ENCODE measurements around the gene EEIG1.
"Not testable (repeated sequence)": the region's sequence is repeated elsewhere in the genome, so short reads cannot be mapped to it uniquely, and the experiment has no call there.

The EEIG1 gene

DNA sequence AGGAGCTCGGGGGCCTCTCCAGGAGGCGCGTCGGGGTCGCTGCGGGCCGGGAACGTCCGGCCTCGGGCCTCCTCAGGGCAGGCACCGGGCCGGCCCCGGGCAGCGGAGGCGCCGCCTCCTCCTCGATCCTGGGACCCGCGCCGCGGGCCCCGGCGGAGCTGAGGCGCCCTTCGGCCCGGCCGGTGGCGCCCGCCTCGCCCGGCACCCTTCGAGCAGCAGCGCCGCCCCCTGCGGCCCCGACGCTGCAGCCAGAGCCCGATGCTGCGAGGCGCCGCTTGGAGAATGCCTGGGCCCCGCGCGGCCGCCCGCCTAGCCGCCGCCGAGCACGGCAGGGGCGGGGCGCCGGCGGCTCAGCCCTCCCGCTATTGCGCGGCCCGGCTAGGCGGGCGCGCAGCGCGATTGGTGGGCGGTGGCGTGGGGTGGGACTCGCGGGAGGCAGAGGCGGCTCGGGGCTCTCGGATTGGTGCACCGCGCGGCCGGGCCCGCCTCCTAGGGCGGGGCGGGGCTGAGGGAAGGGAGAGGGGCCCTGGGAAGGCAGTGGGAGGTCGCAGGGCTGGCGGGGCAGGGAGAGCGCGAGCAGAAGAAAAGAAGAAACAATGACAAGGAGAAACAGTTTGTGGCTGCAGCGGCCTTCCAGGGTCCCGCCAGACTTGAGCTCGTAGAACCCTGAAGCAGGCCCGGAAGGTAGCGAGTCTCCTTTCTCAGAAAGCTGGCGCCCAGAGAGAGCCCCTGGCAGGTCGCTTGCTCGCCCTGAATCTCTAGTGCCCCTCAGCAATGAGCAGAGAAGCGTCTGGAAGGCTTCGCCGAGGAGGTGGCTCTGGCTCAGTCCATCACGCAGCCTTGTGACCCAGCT lies at the start of gene EEIG1:
Gene EEIG1, minus strand, starts transcription at position 284 of the 853 bp plus-strand sequence. CDS start 852 bp downstream, outside the sequence.
- peak; percentile 80 to 98 (median 93) for DNase-seq

DNA sequence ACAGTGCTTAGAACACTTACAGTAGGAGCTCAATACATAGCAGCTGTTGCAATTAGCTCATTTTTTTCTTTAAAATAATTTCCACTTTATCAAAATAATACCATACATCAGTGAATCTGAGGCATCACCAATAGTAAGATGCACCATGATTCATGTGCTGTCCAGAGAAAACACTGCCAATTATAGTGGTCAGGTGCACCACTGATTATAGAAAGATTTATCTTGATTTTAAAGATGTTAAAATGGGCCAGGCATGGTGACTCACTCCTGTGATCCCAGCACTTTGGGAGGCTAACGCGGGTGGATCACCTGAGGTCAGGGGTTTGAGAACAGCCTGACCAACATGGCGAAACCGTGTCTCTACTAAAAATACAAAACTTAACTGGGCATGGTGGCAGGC lies 46.9 kb upstream of the EEIG1 start:
- DNase-seq = no peak

DNA sequence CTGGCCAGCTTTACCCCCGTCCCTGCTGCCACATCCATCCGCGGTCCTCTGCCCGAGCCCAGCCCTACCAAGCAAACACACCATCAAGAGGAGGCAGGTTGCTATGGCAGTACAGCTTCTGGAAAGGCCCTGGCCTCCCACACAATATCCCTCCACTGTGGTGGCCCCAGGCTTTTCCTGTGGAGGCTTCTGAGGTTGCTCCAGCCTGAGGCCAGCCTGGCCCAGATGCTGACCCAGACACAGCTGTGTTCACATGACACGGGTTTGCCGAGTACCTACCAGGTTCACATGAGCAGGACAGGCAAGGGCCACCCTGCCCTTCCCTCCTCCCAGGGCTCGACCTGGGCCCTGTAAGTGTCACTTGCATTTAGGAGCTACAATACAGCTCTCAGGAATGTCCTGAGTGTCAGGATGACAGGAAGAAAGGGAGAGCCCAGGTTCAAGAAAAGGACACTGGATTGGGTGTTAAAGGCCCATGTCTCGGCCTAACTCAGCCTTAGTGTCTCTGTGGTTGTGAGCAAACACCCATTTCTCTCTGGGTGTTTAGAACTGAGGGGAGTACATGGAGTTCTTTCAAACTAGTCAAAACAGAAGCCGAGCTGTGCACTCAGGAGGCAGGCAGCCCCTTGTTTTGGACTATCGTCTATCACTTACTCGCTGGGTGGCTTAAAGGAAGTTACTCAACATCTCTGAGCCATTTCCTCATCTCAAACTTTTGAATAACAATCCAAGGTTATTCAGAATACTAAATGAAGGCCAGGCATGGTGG lies 46.2 kb upstream of the EEIG1 start:
- DNase-seq = peak in 2 of 4 experiments; percentile 20 to 46

DNA sequence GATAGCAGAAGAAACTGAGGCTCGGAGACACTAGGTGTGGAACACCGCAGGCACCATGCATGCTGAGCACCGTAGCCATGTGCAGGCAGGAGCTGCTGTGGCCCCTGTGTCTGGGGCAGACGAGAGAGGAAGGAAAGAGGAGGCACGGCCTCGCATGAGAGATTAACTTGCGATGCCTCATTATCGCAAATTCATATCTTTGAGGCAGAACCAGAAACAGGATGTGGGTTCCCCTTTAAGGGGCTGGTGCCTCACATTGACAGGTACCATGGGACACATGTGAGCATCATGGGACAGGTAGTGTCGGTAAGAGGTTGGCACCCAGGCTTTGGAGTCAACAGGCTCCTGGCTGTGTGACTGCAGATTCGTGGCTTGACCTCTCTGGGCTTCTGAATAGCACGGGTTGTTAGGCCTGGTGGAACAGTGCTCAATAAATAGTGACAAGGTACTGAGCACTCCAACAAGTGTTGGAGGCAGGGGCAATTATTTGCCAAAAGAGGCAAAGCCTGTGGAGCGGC lies 45.5 kb upstream of the EEIG1 start:
- peak; percentile 21 to 72 (median 46) for DNase-seq

DNA sequence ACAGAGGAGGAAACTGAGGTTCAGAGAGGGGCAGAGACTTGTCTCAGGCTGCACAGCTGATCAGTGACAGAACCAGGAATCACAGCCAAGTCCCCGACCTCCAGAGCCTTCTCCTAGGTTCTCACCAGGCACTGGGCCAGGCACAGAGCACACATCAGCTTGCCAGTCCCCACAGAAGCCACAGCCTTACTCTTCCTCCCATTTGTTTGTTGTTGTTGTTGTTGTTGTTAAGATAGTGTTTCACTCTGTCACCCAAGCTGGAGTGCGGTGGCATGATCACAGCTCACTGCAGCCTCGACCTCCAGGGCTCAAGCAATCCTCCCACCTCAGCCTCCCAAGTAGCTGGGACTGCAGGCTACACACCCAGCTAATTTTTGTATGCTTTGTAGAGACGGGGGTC lies 44.9 kb upstream of the EEIG1 start:
- DNase-seq = no peak

DNA sequence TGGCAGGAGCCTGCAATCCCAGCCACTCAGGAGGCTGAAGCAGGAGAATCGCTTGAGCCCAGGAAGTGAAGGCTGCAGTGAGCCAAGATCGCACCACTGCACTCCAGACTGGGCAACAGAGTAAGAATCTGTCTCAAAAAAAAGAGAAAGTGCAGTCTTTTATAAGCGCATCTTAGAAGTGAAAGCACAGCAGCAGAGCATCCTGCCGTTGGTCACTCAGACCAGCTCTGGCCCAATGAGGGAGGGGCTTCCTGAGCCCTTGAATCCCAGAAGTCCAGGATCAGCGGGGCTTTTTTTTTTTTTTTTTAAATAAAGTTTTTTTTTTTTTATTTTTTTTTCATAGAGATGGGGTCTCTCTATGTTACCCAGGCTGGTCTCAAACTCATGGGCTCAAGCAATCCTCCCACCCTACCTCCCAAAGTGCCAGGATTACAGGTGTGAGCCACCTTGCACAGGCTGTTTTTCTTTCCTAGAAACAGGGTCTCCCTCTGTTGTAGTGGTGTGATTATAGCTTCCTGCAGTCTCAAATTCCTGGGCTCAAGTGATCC lies 44.0 kb upstream of the EEIG1 start:
- no peak for DNase-seq

DNA sequence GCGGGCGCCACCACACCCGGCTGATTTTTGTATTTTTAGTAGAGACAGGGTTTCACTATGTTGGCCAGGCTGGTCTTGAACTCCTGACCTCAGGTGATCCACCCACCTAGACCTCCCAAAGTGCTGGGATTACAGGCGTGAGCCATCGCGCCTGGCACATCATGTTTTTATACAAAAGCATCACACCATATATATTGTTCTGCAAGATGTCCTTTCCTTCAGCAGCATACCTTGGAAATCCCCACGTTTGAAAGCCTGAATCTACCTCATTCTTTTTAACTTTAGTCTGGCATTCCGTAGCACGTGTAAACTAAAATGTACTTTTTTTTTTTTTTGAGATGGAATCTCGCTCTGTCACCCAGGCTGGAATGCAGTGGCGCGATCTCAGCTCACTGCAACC lies 42.9 kb upstream of the EEIG1 start:
- DNase-seq = not testable (repeated sequence)

DNA sequence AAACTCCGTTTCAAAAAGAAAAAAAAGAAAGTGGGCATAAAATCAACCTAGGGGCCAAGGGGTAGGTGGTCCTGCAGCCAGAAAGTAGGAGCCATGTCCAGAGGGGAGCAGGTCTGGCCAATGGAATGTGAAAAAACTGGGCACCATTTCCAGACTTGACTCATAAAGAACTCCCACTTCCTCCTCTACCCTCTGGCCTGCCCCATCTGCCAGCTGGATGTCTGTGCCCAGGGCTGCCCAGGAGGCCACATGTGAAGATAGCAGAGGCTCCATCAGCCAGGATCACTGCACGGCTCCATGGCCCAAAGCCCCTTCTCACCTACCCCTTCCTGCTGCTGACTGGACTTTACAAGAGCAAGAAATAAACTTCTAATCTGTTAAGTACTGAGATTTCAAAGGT lies 42.1 kb upstream of the EEIG1 start:
- no peak for DNase-seq

DNA sequence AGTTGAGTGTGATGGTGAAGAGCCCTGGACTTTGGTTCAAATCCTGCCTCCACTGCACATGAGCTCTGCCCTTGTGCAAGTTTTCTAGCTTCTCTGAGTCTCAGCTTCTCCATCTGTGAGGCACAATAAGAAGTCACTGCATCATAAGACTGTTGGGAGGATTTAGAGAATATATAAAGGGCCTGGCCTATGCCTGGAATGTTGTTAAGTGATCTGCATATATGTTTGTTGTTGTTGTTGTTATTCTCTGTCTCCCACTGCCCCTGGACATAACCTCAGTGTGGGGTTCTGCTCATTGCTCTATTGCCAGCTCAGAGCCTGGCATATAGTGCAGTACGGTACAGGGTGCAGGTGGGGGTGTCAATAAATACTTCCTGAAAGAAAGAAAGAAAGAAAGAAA lies 40.3 kb upstream of the EEIG1 start:
- DNase-seq = no peak

DNA sequence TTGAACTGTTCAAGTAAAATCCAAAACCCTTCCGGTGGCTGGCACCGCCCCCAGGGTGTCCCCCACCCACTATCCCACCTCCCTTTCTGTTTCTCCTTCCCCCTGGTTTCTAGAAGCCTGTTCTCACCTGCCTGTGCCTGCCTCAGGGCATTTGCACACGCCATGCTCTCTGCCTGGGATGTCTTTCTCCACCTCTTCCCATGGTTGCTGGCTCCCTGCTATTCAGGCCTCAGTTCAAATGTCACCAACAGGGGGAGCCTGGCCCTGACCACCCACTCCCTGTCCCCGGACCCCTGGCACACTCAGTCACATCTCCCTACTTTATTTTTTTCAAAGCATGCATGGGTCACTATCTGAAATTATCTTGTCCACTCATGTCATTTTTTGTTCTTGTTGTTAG lies 39.9 kb upstream of the EEIG1 start:
- no peak for DNase-seq

DNA sequence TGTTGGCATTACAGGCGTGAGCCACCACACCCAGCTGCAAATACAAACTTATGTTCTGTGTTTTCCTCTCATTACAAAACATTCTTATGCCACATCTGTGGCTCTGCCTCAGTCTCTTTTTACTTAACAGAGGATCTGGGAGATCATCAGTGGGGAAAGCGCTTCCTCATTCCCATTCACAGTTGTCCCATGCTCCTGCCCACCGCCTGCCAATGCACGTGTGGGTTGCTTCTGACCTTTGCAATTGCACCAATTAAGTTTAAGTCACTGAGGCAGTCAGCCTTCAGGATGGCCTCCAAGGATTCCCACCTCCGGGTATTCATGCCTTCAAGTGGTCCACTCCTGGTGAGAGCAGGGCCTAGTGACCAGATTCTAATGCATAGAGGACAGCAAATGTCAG lies 34.9 kb upstream of the EEIG1 start:
- no peak for DNase-seq

DNA sequence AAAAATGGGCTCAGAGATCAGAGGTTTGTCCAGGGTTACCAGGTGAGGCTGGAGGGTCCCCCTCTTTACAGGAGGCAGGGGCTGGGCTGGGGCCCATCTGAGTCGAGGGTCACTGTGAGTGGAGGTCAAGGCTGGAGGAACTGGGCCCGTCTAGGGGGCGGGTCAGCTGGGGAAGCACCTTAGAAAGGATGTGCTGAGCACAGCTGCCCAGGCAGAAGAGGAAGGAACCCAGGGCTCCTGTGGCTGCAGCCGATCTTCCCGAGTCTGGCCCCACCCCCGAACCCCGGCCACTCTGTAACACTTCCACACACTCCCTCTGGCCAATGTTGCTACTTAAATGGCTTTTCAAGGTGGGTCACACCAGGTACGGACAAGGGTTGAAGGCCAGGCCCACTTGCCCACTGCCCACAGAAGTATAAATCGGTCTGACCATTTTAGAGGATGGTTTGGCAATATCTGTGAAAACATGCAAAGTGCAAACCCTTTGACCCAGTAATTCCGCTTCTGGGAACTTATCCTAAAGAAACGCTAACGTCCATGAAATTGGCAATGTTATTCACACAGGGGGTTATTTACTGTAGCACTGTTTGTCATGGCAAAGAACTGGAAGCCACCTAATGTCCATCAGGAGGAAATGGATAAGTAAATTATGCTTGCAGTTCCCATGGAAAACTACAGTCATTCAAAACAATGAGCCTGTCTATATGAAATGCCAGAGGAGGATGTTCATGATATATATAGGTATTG lies 30.5 kb upstream of the EEIG1 start:
- no peak for DNase-seq

DNA sequence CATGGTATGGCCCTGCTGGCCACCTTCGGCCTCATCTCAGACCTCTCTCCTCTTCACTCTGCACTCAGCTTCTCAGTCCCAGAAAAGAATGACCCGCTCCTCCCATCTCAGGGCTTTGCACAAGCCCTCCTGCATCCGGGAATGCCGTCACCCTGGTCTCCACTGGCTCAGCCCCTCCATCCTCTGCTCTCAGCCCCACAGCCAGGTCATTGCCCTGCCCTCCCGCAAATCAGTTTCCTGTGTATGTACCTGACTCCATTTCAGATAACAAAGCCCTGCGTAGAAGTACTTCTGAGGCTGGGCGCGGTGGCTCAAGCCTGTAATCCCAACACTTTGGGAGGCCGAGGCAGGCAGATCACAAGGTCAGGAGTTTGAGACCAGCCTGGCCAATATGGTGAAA lies 28.9 kb upstream of the EEIG1 start:
- no peak for DNase-seq

DNA sequence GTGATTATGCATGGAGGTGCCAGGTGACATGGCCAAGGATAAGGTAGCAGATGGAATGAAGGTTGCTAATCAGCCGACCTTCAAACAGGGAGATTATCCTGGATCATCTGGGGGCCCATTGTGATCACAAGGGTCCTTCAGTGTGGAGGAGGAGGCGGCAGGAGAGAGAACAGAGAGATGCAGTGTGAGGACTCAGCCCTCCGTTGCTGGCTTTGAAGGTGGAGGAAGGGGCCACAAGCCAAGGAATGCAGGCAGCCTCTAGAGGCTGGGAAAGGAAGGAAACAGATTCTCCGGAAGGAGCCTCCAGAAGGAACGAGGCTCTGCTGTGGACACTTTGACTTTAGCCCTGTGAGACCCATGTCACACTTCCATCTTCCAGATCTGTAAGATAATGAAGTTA lies 27.4 kb upstream of the EEIG1 start:
- no peak for DNase-seq

DNA sequence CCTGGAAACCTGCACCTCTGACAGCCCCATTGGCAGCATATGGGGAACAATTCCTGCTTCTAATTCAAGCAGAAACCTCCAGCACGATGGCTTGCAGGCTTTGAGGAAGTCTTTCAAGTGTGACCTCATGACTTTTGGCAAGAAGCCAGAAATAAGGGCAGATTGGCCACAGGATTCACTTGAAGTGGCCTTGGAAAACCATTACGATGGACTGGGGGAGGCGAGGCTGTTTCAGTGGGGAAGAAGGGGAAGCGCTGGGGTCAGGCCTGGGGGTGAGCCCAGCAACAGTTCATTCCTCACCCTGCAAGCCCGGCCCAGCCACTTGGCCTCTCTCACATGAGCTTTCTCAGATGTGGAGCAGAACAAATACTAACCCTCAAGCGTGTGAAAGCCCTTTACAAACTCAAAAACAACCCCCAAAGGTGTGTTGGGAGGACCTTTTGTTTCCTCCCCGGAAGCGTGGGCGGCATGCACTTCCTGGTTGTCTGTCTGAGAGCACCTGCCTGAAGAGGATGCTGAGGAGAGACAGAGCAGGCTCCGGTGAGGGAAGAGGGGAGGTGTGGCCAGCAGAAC lies 26.9 kb upstream of the EEIG1 start:
- DNase-seq = peak; percentile 36 to 87 (median 68)

DNA sequence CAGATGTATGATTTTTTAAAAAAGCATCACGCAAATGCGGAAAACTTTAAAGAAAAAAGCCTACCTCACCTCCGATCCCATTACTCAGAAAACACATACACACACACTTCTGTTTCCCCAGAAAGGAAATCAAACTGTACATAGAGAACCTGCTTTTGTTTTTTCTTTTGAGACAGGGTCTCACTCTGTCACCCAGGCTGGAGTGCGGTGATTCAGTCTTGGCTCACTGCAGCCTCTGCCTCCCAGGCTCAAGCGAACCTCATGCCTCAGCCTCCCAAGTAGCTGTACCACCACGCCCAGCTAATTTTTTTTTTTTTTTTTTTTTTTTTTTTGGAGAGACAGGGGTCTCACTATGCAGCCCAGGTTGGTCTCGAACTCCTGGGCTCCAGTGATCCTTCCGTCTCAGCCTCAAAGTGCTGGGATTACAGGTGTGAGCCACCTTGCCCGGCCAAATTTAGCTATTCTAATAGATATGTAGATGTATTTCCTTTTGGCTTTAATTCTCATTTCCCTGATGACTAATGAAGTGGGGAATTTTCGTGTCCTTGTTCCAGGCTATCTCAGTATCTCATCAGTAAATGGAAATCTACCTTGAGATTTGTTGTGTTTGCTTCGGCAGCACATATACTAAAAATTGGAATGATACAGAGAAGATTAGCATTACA lies 25.7 kb upstream of the EEIG1 start:
- no peak for DNase-seq

DNA sequence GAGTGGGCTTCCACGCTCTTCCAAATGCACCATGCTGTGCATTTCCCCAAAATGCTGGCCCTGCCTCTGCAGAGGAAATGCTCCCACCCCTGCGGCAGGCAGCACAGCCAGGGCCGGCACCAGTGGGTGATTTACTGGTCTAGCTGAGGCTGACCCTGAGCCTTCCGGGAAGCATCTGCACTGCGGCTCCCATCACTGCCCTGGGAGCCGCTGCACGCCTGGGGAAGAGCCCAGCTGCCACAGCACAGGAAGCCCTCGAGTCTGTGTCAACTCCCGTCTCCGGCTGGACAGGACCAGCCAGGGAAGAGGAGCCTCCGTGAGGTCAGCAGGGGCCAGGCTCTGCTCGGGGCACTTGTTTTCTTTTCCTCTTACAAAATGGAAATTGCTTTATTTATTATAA lies 25.1 kb upstream of the EEIG1 start:
- no peak for DNase-seq

DNA sequence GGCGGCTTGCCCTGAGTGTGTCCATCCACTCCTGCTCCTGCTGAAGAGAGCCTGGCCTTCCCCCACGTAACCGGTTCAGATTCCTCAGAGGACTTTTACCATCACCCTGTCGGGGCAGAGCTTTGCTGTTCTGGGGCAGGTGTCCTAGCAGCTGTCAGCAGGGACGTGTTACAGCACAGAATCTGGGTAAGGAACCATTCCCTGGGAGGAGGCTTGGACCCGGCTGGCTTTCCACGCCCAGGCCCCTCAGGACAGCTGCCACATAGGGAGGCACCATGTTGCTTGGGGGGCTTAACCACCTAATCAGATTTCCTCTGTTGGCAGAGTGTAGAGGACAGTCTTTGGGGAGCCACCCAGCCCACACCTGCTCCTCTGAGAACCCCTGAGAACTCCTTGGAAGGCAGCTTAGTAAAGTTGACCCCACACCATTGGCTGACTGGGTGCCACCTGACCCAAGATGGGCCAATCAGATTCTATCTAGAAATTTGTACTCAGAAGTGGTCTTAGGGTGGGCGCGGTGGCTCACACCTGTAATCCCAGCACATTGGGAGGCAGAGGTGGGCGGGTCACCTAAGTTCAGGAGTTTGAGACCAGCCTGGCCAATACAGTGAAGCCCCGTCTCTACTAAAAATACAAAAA lies 23.3 kb upstream of the EEIG1 start:
- DNase-seq = no peak

DNA sequence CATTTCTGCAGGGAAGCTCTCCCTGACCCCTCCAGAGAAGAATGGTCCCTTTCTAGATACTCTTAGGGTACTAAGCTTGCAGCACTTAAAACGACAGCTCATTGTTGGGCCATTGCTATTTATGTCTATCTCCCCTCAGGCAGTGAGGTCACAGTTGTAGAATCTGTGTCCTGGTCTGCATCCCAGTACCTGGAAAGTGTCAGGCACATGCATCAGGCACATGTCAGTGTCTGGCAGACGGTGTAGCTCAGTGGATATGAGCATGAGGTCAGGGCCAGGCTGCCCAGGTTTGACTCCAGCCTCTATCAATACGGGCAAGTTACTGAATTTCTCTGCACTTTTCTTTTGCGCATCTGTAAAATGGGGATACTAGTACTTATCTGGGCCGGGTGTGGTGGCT lies 22.2 kb upstream of the EEIG1 start:
- no peak for DNase-seq

DNA sequence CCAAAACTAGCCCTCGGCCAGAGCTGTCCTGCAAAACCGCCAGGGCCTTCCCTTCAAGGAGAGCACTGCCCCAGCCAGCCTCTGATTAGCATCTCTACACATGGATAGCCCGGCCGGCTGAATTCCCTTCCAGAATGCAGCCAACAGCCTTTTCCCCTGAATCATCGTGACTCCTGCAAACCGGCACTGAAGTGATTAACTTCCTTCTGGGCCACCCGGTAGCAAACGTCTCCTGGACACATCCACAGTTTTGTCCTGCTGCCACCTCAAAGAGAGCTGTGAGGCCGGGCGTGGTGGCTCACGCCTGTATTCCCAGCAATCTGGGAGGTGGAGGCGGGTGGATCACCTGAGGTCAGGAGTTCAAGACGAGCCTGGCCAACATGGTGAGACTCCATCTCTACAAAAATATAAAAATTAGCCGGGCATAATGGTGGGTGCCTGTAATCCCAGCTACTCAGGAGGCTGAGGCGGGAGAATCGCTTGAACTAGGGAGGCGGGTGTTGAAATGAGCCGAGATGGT lies 21.1 kb upstream of the EEIG1 start:
- DNase-seq = no peak

DNA sequence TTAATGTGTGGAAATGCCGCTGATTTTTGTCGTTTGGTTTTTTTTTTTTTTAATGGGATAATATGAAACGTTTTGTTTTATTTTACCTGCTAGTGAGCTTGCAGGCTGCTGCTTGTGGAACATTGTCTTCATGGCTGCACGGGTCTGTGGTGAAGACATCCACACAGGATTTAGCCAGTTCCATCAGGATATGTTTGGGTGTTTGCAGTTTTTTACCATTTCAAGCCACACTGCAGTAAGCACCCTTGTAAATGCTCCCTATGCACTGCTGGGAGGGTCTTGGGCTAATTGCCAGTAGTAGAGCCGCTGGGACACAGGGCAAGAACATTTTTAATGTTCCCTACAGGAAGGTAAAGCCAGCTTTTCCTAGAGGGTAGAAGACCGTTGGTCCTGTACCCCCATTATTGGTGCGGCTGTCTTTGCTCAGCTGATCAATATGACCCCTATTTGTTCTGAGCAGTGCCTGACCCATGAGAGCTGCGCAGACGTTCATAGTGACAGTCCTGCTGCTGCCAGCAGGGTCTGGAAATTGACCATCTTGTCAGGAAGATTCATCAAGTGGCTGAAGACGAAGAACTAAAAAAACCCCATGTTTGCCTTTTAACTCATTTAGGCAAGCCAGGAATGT lies 20.5 kb upstream of the EEIG1 start:
- DNase-seq = no peak

Data from activated naive CD4-positive, alpha-beta T cell (primary cell).